Neural progenitor cell (in vitro differentiated cells): Measurements from ENCODE around the gene MAGI2. TPM values are rescaled to one million over a fixed set of nuclear protein-coding genes. Genes with fewer than 3 reads are reported as not detected.

Experiments
- DNase-seq: peaks from one replicate; pipeline ENCODE4 v3.0.0-alpha.2; 2016; ENCODE audit warnings: low spot score
- H2AFZ ChIP-seq: fragments of 200-600 bp; sonication (generic); replicated peaks from 2 replicates; pipeline ENCODE4 v1.6.1; 2016; ENCODE audit warnings: antibody characterized with exemption
- H3F3A ChIP-seq: fragments of 200-600 bp; sonication (generic); 2 replicates; pipeline ENCODE4 v1.6.1; 2016; ENCODE audit warnings: antibody characterized with exemption, low read depth
- H3K27ac ChIP-seq: fragments of 200-600 bp; sonication (generic); 2 replicates; pipeline ENCODE4 v1.5.1; 2016; ENCODE audit warnings: mild to moderate bottlenecking
- H3K27me3 ChIP-seq: fragments of 200-600 bp; sonication (generic); 2 replicates; pipeline ENCODE4 v1.6.1; 2016; ENCODE audit warnings: mild to moderate bottlenecking, moderate library complexity
- H3K36me3 ChIP-seq: fragments of 200-600 bp; sonication (generic); 2 replicates; pipeline ENCODE4 v1.5.1; 2016
- H3K4me1 ChIP-seq: fragments of 200-600 bp; sonication (generic); 2 replicates; pipeline ENCODE4 v1.6.1; 2016; ENCODE audit warnings: mixed run types
- H3K4me2 ChIP-seq: fragments of 200-600 bp; sonication (generic); 2 replicates; pipeline ENCODE4 v1.6.1; 2016
- H3K4me3 ChIP-seq: fragments of 200-600 bp; sonication (generic); 2 replicates; pipeline ENCODE4 v1.5.1; 2016
- H3K79me2 ChIP-seq: fragments of 200-600 bp; sonication (generic); 2 replicates; pipeline ENCODE4 v1.6.1; 2016; ENCODE audit warnings: low read depth
- H3K9ac ChIP-seq: fragments of 200-600 bp; sonication (generic); 2 replicates; pipeline ENCODE4 v1.6.1; 2016
- H3K9me3 ChIP-seq: fragments of 200-600 bp; sonication (generic); 2 replicates; pipeline ENCODE4 v1.5.1; 2016; ENCODE audit warnings: low read depth
- H4K20me1 ChIP-seq: fragments of 200-600 bp; sonication (generic); 2 replicates; pipeline ENCODE4 v1.6.1; 2016; ENCODE audit warnings: low read depth
- H3K27ac Mint-ChIP-seq: 3 replicates; pipeline ENCODE4 v1.8.0; 2021; ENCODE audit warnings: mixed read lengths
- H3K27me3 Mint-ChIP-seq: 2 replicates; pipeline ENCODE4 v1.8.0; 2022; ENCODE audit warnings: low read depth, mild to moderate bottlenecking, inconsistent platforms, moderate library complexity, mixed read lengths; ENCODE audit not compliant: insufficient read depth
- H3K36me3 Mint-ChIP-seq: 3 replicates; pipeline ENCODE4 v1.8.0; 2021; ENCODE audit warnings: mixed read lengths
- H3K4me1 Mint-ChIP-seq: 3 replicates; pipeline ENCODE4 v1.8.0; 2021; ENCODE audit warnings: mixed read lengths
- H3K4me3 Mint-ChIP-seq: 3 replicates; pipeline ENCODE4 v1.8.0; 2021; ENCODE audit warnings: mild to moderate bottlenecking, moderate library complexity, mixed read lengths
- H3K9me3 Mint-ChIP-seq: 3 replicates; pipeline ENCODE4 v1.8.0; 2020; ENCODE audit warnings: mixed read lengths
- CTCF ChIP-seq: fragments of 200-600 bp; sonication (generic); IDR thresholded peaks from 2 replicates; pipeline ENCODE4 v1.5.1; 2017; ENCODE audit warnings: antibody characterized with exemption, mild to moderate bottlenecking
- EZH2 ChIP-seq: fragments of 200-600 bp; sonication (generic); IDR thresholded peaks from 2 replicates; pipeline ENCODE4 v1.6.1; 2017; ENCODE audit warnings: antibody characterized with exemption, mild to moderate bottlenecking, moderate library complexity
- EZH2phosphoT487 ChIP-seq: fragments of 200-600 bp; sonication (generic); IDR thresholded peaks from 2 replicates; pipeline ENCODE4 v1.6.1; 2017; ENCODE audit warnings: antibody characterized with exemption
- total RNA-seq: library from RNA; depleted of rRNA; stranded (reverse); fragments of >200 nt; gene quantifications from 2 replicates; pipeline ENCODE4 v1.2.3, GENCODE V29; 2015; ENCODE audit warnings: low replicate concordance

The MAGI2 gene
- total RNA-seq, 1 donor from 2014 or later = 5.8 TPM

- no peaks in the 10 kb centered on the region for H3K4me1 ChIP-seq
- no peak overlapping the region for H3K27ac Mint-ChIP-seq
- H3K4me3 ChIP-seq = no peak overlapping the region
- H2AFZ ChIP-seq = no peak overlapping the region
- H4K20me1 ChIP-seq = no peaks in the 10 kb centered on the region
- H3K36me3 Mint-ChIP-seq = no peaks in the 10 kb centered on the region
- no peaks in the 10 kb centered on the region for H3K27me3 Mint-ChIP-seq
- no peaks in the 10 kb centered on the region for H3K9me3 ChIP-seq
- no peaks in the 10 kb centered on the region for H3K36me3 ChIP-seq
- no peak for TF ChIP-seq CTCF
- TF ChIP-seq EZH2phosphoT487 = no peak
- no peak for TF ChIP-seq EZH2
- DNase-seq = no peak
- no peaks in the 10 kb centered on the region for H3F3A ChIP-seq
- no peaks in the 10 kb centered on the region for H3K9me3 Mint-ChIP-seq
- no peak overlapping the region for H3K4me3 Mint-ChIP-seq
- no peak overlapping the region for H3K27ac ChIP-seq
- H3K4me1 Mint-ChIP-seq = peaks cover 12% of the 10 kb centered on the region
- no peak overlapping the region for H3K9ac ChIP-seq
- no peaks in the 10 kb centered on the region for H3K27me3 ChIP-seq
- H3K79me2 ChIP-seq = no peaks in the 10 kb centered on the region
- H3K4me2 ChIP-seq = no peak overlapping the region
These were observed 162.0 kb downstream of the MAGI2 start for GRCh38 chr7:79291498-79291865.

- H3K79me2 ChIP-seq = no peaks in the 10 kb centered on the region
- no peaks in the 10 kb centered on the region for H3K9me3 Mint-ChIP-seq
- no peaks in the 10 kb centered on the region for H3F3A ChIP-seq
- H3K36me3 Mint-ChIP-seq = no peaks in the 10 kb centered on the region
- H2AFZ ChIP-seq = no peak overlapping the region
- no peak overlapping the region for H3K9ac ChIP-seq
- H3K27ac ChIP-seq = no peak overlapping the region
- no peaks in the 10 kb centered on the region for H3K27me3 ChIP-seq
- H3K4me3 Mint-ChIP-seq = no peak overlapping the region
- H3K4me3 ChIP-seq = no peak overlapping the region
- TF ChIP-seq CTCF = no peak
- TF ChIP-seq EZH2 = no peak
- no peak for TF ChIP-seq EZH2phosphoT487
- no peak overlapping the region for H3K4me2 ChIP-seq
- H3K27ac Mint-ChIP-seq = no peak overlapping the region
- H3K4me1 ChIP-seq = no peaks in the 10 kb centered on the region
- H4K20me1 ChIP-seq = no peaks in the 10 kb centered on the region
- no peaks in the 10 kb centered on the region for H3K9me3 ChIP-seq
- no peak for DNase-seq
- no peaks in the 10 kb centered on the region for H3K36me3 ChIP-seq
- H3K4me1 Mint-ChIP-seq = peaks cover 12% of the 10 kb centered on the region
- no peaks in the 10 kb centered on the region for H3K27me3 Mint-ChIP-seq
These were observed 162.5 kb downstream of the MAGI2 start for GRCh38 chr7:79290841-79291497.

GRCh38 chr7:79290398-79290797 lies 163.1 kb downstream of the MAGI2 start:
- no peak overlapping the region for H3K4me3 Mint-ChIP-seq
- Histone ChIP-seq H3K79me2 (no peaks in the 10 kb centered on the region), H2AFZ (no peak overlapping the region), H4K20me1 (no peaks in the 10 kb centered on the region), H3F3A (no peaks in the 10 kb centered on the region), H3K27me3 (no peaks in the 10 kb centered on the region), H3K36me3 (no peaks in the 10 kb centered on the region), H3K4me1 (no peaks in the 10 kb centered on the region), H3K9ac (no peak overlapping the region), H3K27ac (no peak overlapping the region), H3K4me3 (no peak overlapping the region), H3K4me2 (no peak overlapping the region), H3K9me3 (no peaks in the 10 kb centered on the region)
- TF ChIP-seq EZH2 = no peak
- TF ChIP-seq EZH2phosphoT487 = no peak
- TF ChIP-seq CTCF = no peak
- H3K4me1 Mint-ChIP-seq = peaks cover 12% of the 10 kb centered on the region
- no peak overlapping the region for H3K27ac Mint-ChIP-seq
- no peaks in the 10 kb centered on the region for H3K36me3 Mint-ChIP-seq
- H3K9me3 Mint-ChIP-seq = no peaks in the 10 kb centered on the region
- DNase-seq = no peak
- no peaks in the 10 kb centered on the region for H3K27me3 Mint-ChIP-seq
